ENCODE data around the gene ZMAT5. TPM values are rescaled to one million over a fixed set of nuclear protein-coding genes. Genes with fewer than 3 reads are reported as not detected.

The ZMAT5 gene
- total and polyA plus RNA-seq, 9 of the 15 experiments (the other 6 are each of a cell fraction or from before 2014, with no cell fraction given), result 2.0 to 25.2 (median 11.9) TPM

GRCh38 chr22:29767171-29768051 is 604 bp upstream of the ZMAT5 start, which contains the start of gene UQCR10 (continued):
- TF ChIP-seq ZNF699 (CRISPR knock-in tag; IDR thresholded peaks at IDR 0.05; ENCODE audit: insufficient replicate concordance) (no peak), CHD1 (IDR thresholded peaks at IDR 0.05; ENCODE audit: low read length) (no peak), CBFA2T2 (conservative IDR thresholded peaks at IDR 0.05) (no peak), KLF16 (IDR thresholded peaks at IDR 0.05) (no peak), TAF1 (IDR thresholded peaks at IDR 0.05; ENCODE audit: control insufficient read depth, extremely low read depth, insufficient read depth, low read length, severe bottlenecking) (peak; percentile 87), MLX (CRISPR knock-in tag; conservative IDR thresholded peaks at IDR 0.05) (no peak), ATF1 (CRISPR knock-in tag; IDR thresholded peaks at IDR 0.05) (no peak), ATF1 (tag; IDR thresholded peaks at IDR 0.05) (peak; percentile 48), ZNF695 (CRISPR knock-in tag; IDR thresholded peaks at IDR 0.05) (no peak), SP1 (CRISPR knock-in tag; IDR thresholded peaks at IDR 0.05) (no peak; the same call in 1 of the 2 replicates), ZNF23 (CRISPR knock-in tag; IDR thresholded peaks at IDR 0.05) (no peak), E2F1 (CRISPR knock-in tag; IDR thresholded peaks at IDR 0.05) (no peak), POLR2AphosphoS5 (IDR thresholded peaks at IDR 0.05; ENCODE audit: control insufficient read depth, insufficient read depth, low read depth, low read length) (peak; percentile 57; the same call in 1 of the 2 replicates), JUND (IDR thresholded peaks at IDR 0.05; ENCODE audit: borderline replicate concordance, low read depth, low read length) (0 out of 2 replicates have a peak, but pooled peaks have one; percentile 6), JUND (tag; IDR thresholded peaks at IDR 0.05; ENCODE audit: borderline replicate concordance, low read depth, low read length) (no peak), ZFX (CRISPR knock-in tag; IDR thresholded peaks at IDR 0.05) (peak; percentile 53), POLR2AphosphoS2 (IDR thresholded peaks at IDR 0.05; ENCODE audit: low read length) (peak; percentile 58; the same call in 1 of the 2 replicates), E2F8 (IDR thresholded peaks at IDR 0.05; ENCODE audit: low read depth, partially characterized antibody) (no peak), FOXA1 (IDR thresholded peaks at IDR 0.05; ENCODE audit: borderline replicate concordance) (no peak), CBFB (CRISPR knock-in tag; IDR thresholded peaks at IDR 0.05) (no peak), MITF (IDR thresholded peaks at IDR 0.05) (no peak), ZNF561 (CRISPR knock-in tag; conservative IDR thresholded peaks at IDR 0.05) (no peak)
